HepG2 (cell line): ENCODE results near the gene CACNB4. TPM values are rescaled to one million over a fixed set of nuclear protein-coding genes. Genes with fewer than 3 reads are reported as not detected.
A peak's percentile ranks its signal among the peaks of the same experiment; 100 is the strongest.

Experiments
- ATAC-seq: fragments of 200-7000 bp; cut with Tn5 transposase; 3 replicates; pipeline ENCODE4 v1.9.1; 2020; ENCODE audit warnings: mild to moderate bottlenecking, moderate library complexity
- BruUV-seq: library from RNA; stranded (reverse); fragments of 400-500 nt; replicated peaks from 2 replicates; lab custom pipeline; 2021; lab: Mats Ljungman, UMichigan
- CTCF ChIA-PET: fragments of 300-600 bp; formaldehyde crosslinking; extraction: SDS; loops from one replicate; lab custom pipeline; 2021; ENCODE audit warnings: low total read pairs, inconsistent platforms, low intra/inter-chr PET ratio; lab: Yijun Ruan, JAX
- POLR2A ChIA-PET: fragments of 350-600 bp; sonication (Branson Sonifier 250); formaldehyde crosslinking; loops from one replicate; lab custom pipeline; 2020; ENCODE audit warnings: antibody characterized with exemption, inconsistent platforms; lab: Yijun Ruan, JAX
- DNase-seq: peaks from one replicate; pipeline ENCODE4 v3.0.0-alpha.2; 2015; ENCODE audit warnings: low spot score
- FAIRE-seq: peaks from 3 replicates; lab custom pipeline; 2011; peaks lifted over from hg19 to GRCh38; lab: Jason Lieb, UNC
- H2AFZ ChIP-seq: one replicate; pipeline ENCODE4 v1.6.1; 2011; ENCODE audit warnings: low read length, inconsistent platforms
- H3K27ac ChIP-seq: fragments of 300-600 bp; 3 replicates; pipeline ENCODE4 v1.8.0; 2011; ENCODE audit warnings: mixed run types, mild to moderate bottlenecking, mixed read lengths, low read length, inconsistent platforms; ENCODE audit not compliant: insufficient read depth; ENCODE audit errors: extremely low read length
- H3K27me3 ChIP-seq, 2 experiments: fragments of 200-600 bp in 1 of 2; 2 replicates in 1 of 2; 3 replicates in 1 of 2; pipeline versions ENCODE4 v1.6.0 to v1.8.0; 2011; ENCODE audit warnings: low read length in 2 of 2, mild to moderate bottlenecking in 2 of 2, moderate library complexity in 2 of 2, inconsistent platforms in 1 of 2; ENCODE audit not compliant: insufficient read depth in 2 of 2, control insufficient read depth in 1 of 2
- H3K36me3 ChIP-seq, 2 experiments: fragments of 200-600 bp in 1 of 2; replicated peaks in 1 of 2; 2 replicates in 1 of 2; 3 replicates in 1 of 2; pipeline versions ENCODE4 v1.5.1 to v1.8.0; 2011; ENCODE audit warnings: low read length in 2 of 2, inconsistent platforms in 1 of 2; ENCODE audit not compliant: insufficient read depth in 2 of 2, control insufficient read depth in 1 of 2
- H3K4me1 ChIP-seq: 2 replicates; pipeline ENCODE4 v1.5.1; 2012; ENCODE audit warnings: low read length, inconsistent platforms; ENCODE audit not compliant: insufficient read depth
- H3K4me2 ChIP-seq: 2 replicates; pipeline ENCODE4 v1.6.0; 2011; ENCODE audit warnings: low read depth, low read length, inconsistent platforms
- H3K4me3 ChIP-seq, 3 experiments: fragments of 200-600 bp in 1 of 3; sonication (generic), shearing (Covaris generic) in 1 of 3; replicated peaks in 1 of 3; 2 replicates each; pipeline ENCODE4 v1.5.1; 2011 to 2016; ENCODE audit warnings: low read length in 3 of 3, inconsistent platforms in 2 of 3, low read depth in 2 of 3, mild to moderate bottlenecking in 2 of 3, control low read depth in 1 of 3, mixed read lengths in 1 of 3; ENCODE audit not compliant: insufficient read depth in 1 of 3
- H3K79me2 ChIP-seq: one replicate; pipeline ENCODE4 v1.6.1; 2011; ENCODE audit warnings: low read length, inconsistent platforms; ENCODE audit not compliant: insufficient read depth
- H3K9ac ChIP-seq: 2 replicates; pipeline ENCODE4 v1.6.0; 2011; ENCODE audit warnings: mild to moderate bottlenecking, low read depth, low read length, inconsistent platforms; ENCODE audit not compliant: insufficient read depth
- H3K9me3 ChIP-seq: 2 replicates; pipeline ENCODE4 v1.5.1; 2012; ENCODE audit warnings: mild to moderate bottlenecking, low read length
- H4K20me1 ChIP-seq: 2 replicates; pipeline ENCODE4 v1.6.0; 2011; ENCODE audit warnings: inconsistent platforms, mild to moderate bottlenecking, low read length, moderate library complexity; ENCODE audit not compliant: insufficient read depth
- GABPA ChIP-seq, 2 experiments: IDR thresholded peaks; 2 replicates each; pipeline ENCODE4 v1.6.1; 2011 to 2016; ENCODE audit warnings: low read depth in 2 of 2, low read length in 1 of 2, missing biosample characterization in 1 of 2, missing genetic modification characterization in 1 of 2
- HNF4A ChIP-seq: sonication (generic); formaldehyde crosslinking; IDR thresholded peaks from 2 replicates; pipeline ENCODE4 v1.4.0; 2020; ENCODE audit warnings: missing genetic modification reagents
- KDM1A ChIP-seq: IDR thresholded peaks from 2 replicates; pipeline ENCODE4 v1.6.1; 2016; ENCODE audit warnings: missing compliant biosample characterization
- MTF2 ChIP-seq: sonication (generic); formaldehyde crosslinking; IDR thresholded peaks from 2 replicates; pipeline ENCODE4 v1.5.0; 2020; ENCODE audit warnings: missing genetic modification reagents, borderline replicate concordance
- PBX3 ChIP-seq: sonication (generic); formaldehyde crosslinking; IDR thresholded peaks from 2 replicates; pipeline ENCODE4 v1.8.1; 2023; ENCODE audit warnings: missing genetic modification reagents, inconsistent platforms, borderline replicate concordance
- PHF5A ChIP-seq: IDR thresholded peaks from one replicate; pipeline ENCODE4 v1.6.1; 2018; ENCODE audit warnings: low read depth, missing genetic modification reagents; ENCODE audit not compliant: unreplicated experiment
- POLR2A ChIP-seq, 2 experiments: IDR thresholded peaks; 2 replicates each; pipeline ENCODE4 v1.6.1; 2011; ENCODE audit warnings: low read depth in 2 of 2, low read length in 2 of 2, mild to moderate bottlenecking in 1 of 2, moderate library complexity in 1 of 2; ENCODE audit not compliant: insufficient read depth in 1 of 2
- POLR2AphosphoS5 ChIP-seq: IDR thresholded peaks from 2 replicates; pipeline ENCODE4 v1.6.1; 2012; ENCODE audit warnings: low read depth, low read length
- RBFOX2 ChIP-seq: fragments of 200-400 bp; formaldehyde crosslinking; IDR thresholded peaks from 2 replicates; pipeline ENCODE4 v1.6.1; 2017; ENCODE audit warnings: low read depth, mild to moderate bottlenecking, low read length
- SNAI1 ChIP-seq: sonication (generic); formaldehyde crosslinking; IDR thresholded peaks from 2 replicates; pipeline ENCODE4 v1.5.0; 2020; ENCODE audit warnings: mild to moderate bottlenecking, missing genetic modification reagents, borderline replicate concordance
- ZBTB42 ChIP-seq: sonication (generic); formaldehyde crosslinking; IDR thresholded peaks from 2 replicates; pipeline ENCODE4 v1.5.0; 2020; ENCODE audit warnings: mild to moderate bottlenecking, missing genetic modification reagents
- ZKSCAN5 ChIP-seq: sonication (generic); formaldehyde crosslinking; IDR thresholded peaks from 2 replicates; pipeline ENCODE4 v1.5.1; 2020; ENCODE audit warnings: mild to moderate bottlenecking, missing genetic modification reagents
- ZMYM3 ChIP-seq: sonication (generic); formaldehyde crosslinking; IDR thresholded peaks from 2 replicates; pipeline ENCODE4 v1.5.1; 2020; ENCODE audit warnings: mild to moderate bottlenecking, missing genetic modification reagents
- ZNF205 ChIP-seq: IDR thresholded peaks from 2 replicates; pipeline ENCODE4 v1.6.1; 2018; ENCODE audit warnings: missing biosample characterization, missing genetic modification reagents
- ZNF3 ChIP-seq: IDR thresholded peaks from 2 replicates; pipeline ENCODE4 v1.7.0; 2017; ENCODE audit warnings: inconsistent platforms
- ZNF552 ChIP-seq: sonication (generic); formaldehyde crosslinking; IDR thresholded peaks from 2 replicates; pipeline ENCODE4 v1.9.0; 2022; ENCODE audit warnings: missing genetic modification reagents, mild to moderate bottlenecking, borderline replicate concordance
- ZNF720 ChIP-seq: sonication (generic); formaldehyde crosslinking; IDR thresholded peaks from 2 replicates; pipeline ENCODE4 v1.4.0; 2020; ENCODE audit warnings: missing genetic modification reagents
- ZNF780A ChIP-seq: sonication (generic); formaldehyde crosslinking; IDR thresholded peaks from 2 replicates; pipeline ENCODE4 v1.8.0; 2022; ENCODE audit warnings: mild to moderate bottlenecking, missing genetic modification reagents, moderate library complexity
- ZNF792 ChIP-seq: IDR thresholded peaks from 2 replicates; pipeline ENCODE4 v1.6.1; 2016
- ZNF83 ChIP-seq: sonication (generic); formaldehyde crosslinking; IDR thresholded peaks from 2 replicates; pipeline ENCODE4 v1.4.0; 2020; ENCODE audit warnings: missing genetic modification reagents, mild to moderate bottlenecking, borderline replicate concordance
- ZNF891 ChIP-seq: sonication (generic); formaldehyde crosslinking; IDR thresholded peaks from 2 replicates; pipeline ENCODE4 v1.5.0; 2020; ENCODE audit warnings: mild to moderate bottlenecking, missing genetic modification reagents
- WGBS: methylation state at CpG from one replicate; pipeline ENCODE4 v1.1.6; 2017; ENCODE audit warnings: low lambda C conversion rate; 5-methylcytosine and 5-hydroxymethylcytosine counted together
- in situ Hi-C: cut with HindIII; loops from 2 replicates; pipeline ENCODE4 v1.10.0; 2017; ENCODE audit warnings: low pct_unique_long_range_greater_than_20kb; ENCODE audit not compliant: extremely low pct_ligation_motif_present
- intact Hi-C: fragments of 100-400 bp; cut with micrococcal nuclease; formaldehyde crosslinking; loops from one replicate; pipeline ENCODE4 v1.10.0; 2022; ENCODE audit not compliant: unreplicated experiment
- polyA plus RNA-seq, 8 experiments: library from polyadenylated mRNA; depleted of rRNA in 3 of 8; stranded (reverse) in 7 of 8; unstranded in 1 of 8; fragments of >200 nt; fragmentation: Illumina TruSeq in 4 of 8; extraction: Trizol in 4 of 8; gene quantifications; 2 replicates each; pipeline versions ENCODE4 v1.2.1 to v1.2.3, GENCODE V29; 2011 to 2016; ENCODE audit warnings: low read depth in 4 of 8, missing spikeins in 1 of 8, mixed read lengths in 1 of 8; ENCODE audit not compliant: insufficient read depth in 1 of 8
- total RNA-seq, 5 experiments: library from RNA; depleted of rRNA; stranded (reverse); fragments of >200 nt; fragmentation: Illumina TruSeq; extraction: Trizol; gene quantifications; 2 replicates each; pipeline ENCODE4 v1.2.3, GENCODE V29; 2016; ENCODE audit warnings: low read depth in 1 of 5

The CACNB4 gene
- total and polyA plus RNA-seq, 2 of the 13 experiments (the other 11 are each of a cell fraction or from before 2014, with no cell fraction given): 5.1 to 14.3 TPM

DNA sequence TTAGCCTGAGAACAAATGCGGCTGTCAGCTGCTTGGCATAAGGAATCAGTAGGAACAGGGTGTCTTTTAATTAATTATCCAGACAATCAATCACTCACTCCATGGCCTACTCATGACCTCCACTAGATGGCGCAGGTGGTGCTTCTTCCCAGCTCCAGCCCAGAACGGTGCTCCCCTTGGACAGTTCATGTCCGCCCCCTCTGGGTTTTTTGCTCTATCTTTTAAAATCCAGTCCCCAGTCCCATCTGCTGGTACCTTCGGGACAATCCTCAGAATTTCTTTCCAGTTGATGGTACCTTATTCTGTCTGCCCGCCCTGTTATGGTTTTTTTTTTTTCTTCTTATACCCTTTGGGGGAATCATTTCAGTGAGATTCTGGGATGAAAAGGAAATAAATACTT lies 99.8 kb downstream of the CACNB4 start (continued):
- 0 out of 2 replicates have a peak, but pooled peaks have one; percentile 31 for TF ChIP-seq ZNF205 (CRISPR knock-in tag)

GRCh38 chr2:151996243-151997003 lies 102.4 kb downstream of the CACNB4 start:
- Histone ChIP-seq H3K9ac (peak overlapping the region; percentile 40), H2AFZ (no peak overlapping the region), H3K79me2 (no peaks in the 10 kb centered on the region), H3K4me3 (peak overlapping the region in 2 of 3 experiments; percentile 1 to 40; a peak in 2 of 6 replicates), H3K27ac (peak overlapping the region; percentile 84), H3K9me3 (no peaks in the 10 kb centered on the region), H4K20me1 (no peaks in the 10 kb centered on the region), H3K4me1 (peaks cover 78% of the 10 kb centered on the region), H3K36me3 (no peaks in the 10 kb centered on the region), H3K27me3 (no peaks in the 10 kb centered on the region), H3K4me2 (peak overlapping the region; percentile 68)
- CTCF ChIA-PET: interaction anchor here (5.1 kb wide), 1 partner anchor 29 kb away, joined by 52 read pairs; no protein-coding TSS in a partner anchor
- intact Hi-C loops: loop anchor here (5.0 kb wide), 2 partner anchors 169 to 354 kb away; partner anchors contain the start of gene ARL5A
- POLR2A ChIA-PET: interaction anchor here (0.6 to 2.7 kb wide), 12 partner anchors 10 to 175 kb away, joined by 3 to 30 read pairs (median 4); partner anchors contain the start of gene ARL5A
- ATAC-seq (peak; percentile 65), FAIRE-seq (no peak), DNase-seq (no peak)
- no TSS peak for BruUV-seq
- in situ Hi-C loops: no loop called here
- WGBS: 11% methylated on average over 2 of the region's 2 CpGs
- TF ChIP-seq ZBTB42 (CRISPR knock-in tag) (no peak), ZKSCAN5 (no peak), POLR2A (IDR thresholded peaks at IDR 0.05; ENCODE audit: insufficient read depth in 1 of 2, low read depth in 2 of 2, low read length in 2 of 2) (no peak), ZNF552 (no peak), SNAI1 (CRISPR knock-in tag) (0 out of 2 replicates have a peak, but pooled peaks have one; percentile 22), ZNF792 (CRISPR knock-in tag) (no peak), ZMYM3 (peak; percentile 74), GABPA (IDR thresholded peaks at IDR 0.05; ENCODE audit: low read depth, low read length) (no peak), GABPA (CRISPR knock-in tag; IDR thresholded peaks at IDR 0.05; ENCODE audit: low read depth) (no peak), RBFOX2 (0 out of 2 replicates have a peak, but pooled peaks have one; percentile 8), ZNF3 (CRISPR knock-in tag) (0 out of 2 replicates have a peak, but pooled peaks have one; percentile 52), ZNF780A (CRISPR knock-in tag) (no peak), KDM1A (CRISPR knock-in tag) (peak; percentile 48; the same call in 1 of the 2 replicates), HNF4A (CRISPR knock-in tag) (no peak), ZNF891 (CRISPR knock-in tag) (no peak), MTF2 (CRISPR knock-in tag) (peak; percentile 61; the same call in 1 of the 2 replicates), ZNF83 (CRISPR knock-in tag) (no peak), POLR2AphosphoS5 (no peak), PBX3 (no peak), PHF5A (CRISPR knock-in tag) (peak; percentile 26), ZNF720 (CRISPR knock-in tag) (no peak)
